AG09309 (cell line): ENCODE data around the gene ODAD3.

ENCODE experiments used
- DNase-seq: peaks from one replicate; pipeline ENCODE4 v3.0.0-alpha.2; 2010; ENCODE audit warnings: low read depth
- H3K4me3 ChIP-seq: 2 replicates; pipeline ENCODE4 v1.5.1; 2011; ENCODE audit warnings: mild to moderate bottlenecking, low read depth, low read length, moderate library complexity; ENCODE audit not compliant: control insufficient read depth
- CTCF ChIP-seq: IDR thresholded peaks from 2 replicates; pipeline ENCODE4 v1.5.1; 2011; ENCODE audit warnings: mild to moderate bottlenecking, low read depth, low read length, inconsistent platforms; ENCODE audit not compliant: insufficient read depth, control insufficient read depth; ENCODE audit errors: missing control alignments

ODAD3 gene

GRCh38 chr19:11373166-11373884 lies 61.6 kb downstream of the ODAD3 start:
- TF ChIP-seq CTCF: no peak
- H3K4me3 ChIP-seq: no peak overlapping the region
- DNase-seq: no peak

- no peak for TF ChIP-seq CTCF
- DNase-seq: no peak
- no peak overlapping the region for H3K4me3 ChIP-seq
These were observed 64.2 kb downstream of the ODAD3 start for GRCh38 chr19:11370744-11371143.
